GM19438 (cell line): ENCODE results near the gene PARPBP.
"Not testable (repeated sequence)": the region's sequence is repeated elsewhere in the genome, so short reads cannot be mapped to it uniquely, and the experiment has no call there.

ENCODE experiments used
- ATAC-seq: cut with Tn5 transposase; IDR thresholded peaks from one replicate; pipeline ENCODE4 v1.9.1; 2021; ENCODE audit warnings: low read depth; ENCODE audit not compliant: unreplicated experiment

The PARPBP gene, protein sequence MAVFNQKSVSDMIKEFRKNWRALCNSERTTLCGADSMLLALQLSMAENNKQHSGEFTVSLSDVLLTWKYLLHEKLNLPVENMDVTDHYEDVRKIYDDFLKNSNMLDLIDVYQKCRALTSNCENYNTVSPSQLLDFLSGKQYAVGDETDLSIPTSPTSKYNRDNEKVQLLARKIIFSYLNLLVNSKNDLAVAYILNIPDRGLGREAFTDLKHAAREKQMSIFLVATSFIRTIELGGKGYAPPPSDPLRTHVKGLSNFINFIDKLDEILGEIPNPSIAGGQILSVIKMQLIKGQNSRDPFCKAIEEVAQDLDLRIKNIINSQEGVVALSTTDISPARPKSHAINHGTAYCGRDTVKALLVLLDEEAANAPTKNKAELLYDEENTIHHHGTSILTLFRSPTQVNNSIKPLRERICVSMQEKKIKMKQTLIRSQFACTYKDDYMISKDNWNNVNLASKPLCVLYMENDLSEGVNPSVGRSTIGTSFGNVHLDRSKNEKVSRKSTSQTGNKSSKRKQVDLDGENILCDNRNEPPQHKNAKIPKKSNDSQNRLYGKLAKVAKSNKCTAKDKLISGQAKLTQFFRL

DNA sequence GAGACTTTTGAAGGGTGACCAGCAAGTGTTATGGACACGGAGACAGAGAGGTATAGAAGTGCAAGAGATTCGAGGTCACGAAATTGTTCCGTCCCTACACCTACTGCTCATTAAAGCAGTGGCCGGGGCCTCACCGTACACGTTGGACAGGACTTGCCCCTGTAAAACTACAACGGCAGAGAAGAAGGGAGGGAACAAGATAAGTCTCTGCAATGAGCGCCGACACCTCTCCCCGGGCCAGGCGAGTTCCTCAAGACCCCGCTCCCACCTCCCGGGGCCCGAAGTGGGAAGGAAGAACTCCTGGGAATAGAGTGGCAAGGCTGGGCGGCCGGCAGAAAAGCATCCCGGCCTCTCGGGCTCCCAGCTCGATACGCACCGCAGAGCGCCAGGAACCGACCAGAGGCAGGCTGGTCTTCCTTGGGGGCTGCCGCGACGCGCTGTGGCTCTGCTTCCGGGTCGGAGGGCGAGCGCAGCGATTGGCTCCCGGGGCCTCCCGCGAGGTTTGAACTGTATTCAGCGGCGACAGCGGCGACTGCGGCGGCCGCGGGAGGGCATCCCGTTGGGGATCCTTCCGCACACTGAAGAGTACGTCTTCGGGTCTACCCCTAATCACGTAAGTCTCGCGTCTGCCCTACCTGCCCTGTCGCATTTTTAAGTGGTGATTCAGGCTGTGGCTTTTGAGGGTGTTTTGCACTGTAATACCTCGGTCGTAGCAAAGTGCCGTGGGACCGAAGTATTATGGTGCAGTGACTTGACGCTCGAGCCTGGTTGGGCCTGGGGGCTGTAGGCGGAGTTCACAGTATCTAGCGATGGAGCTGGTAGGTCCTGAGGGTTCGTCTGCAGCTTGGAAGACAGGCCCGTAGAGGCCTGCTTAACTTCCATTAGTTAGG is at the start of gene PARPBP, which contains the start of gene NUP37:
TSS of gene PARPBP (plus strand) at position 510 of the 890 bp plus-strand sequence. CDS start 3,706 bp downstream, outside the sequence.
TSS of gene NUP37 (minus strand) at position 441 of the 890 bp plus-strand sequence. CDS start 1,596 bp downstream, outside the sequence.
- peak; percentile 98 for ATAC-seq

DNA sequence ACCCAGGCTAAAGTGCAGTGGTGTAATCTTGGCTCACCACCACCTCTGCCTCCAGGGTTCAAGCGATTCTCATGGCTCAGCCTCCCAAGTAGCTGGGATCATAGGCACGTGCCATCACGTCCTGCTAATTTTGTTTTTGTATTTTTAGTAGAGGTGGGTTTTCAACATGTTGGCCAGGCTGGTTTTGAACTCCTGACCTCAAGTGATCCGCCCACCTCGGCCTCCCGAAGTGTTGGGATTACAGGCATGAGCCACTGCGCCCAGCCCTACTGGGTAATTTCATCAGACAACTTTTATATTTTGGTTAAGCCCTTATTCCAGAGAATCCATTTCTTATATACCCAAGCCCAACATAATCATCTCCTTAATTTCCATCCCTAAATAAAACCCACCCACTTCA is 47.9 kb upstream of the PARPBP start:
- not testable (repeated sequence) for ATAC-seq

DNA sequence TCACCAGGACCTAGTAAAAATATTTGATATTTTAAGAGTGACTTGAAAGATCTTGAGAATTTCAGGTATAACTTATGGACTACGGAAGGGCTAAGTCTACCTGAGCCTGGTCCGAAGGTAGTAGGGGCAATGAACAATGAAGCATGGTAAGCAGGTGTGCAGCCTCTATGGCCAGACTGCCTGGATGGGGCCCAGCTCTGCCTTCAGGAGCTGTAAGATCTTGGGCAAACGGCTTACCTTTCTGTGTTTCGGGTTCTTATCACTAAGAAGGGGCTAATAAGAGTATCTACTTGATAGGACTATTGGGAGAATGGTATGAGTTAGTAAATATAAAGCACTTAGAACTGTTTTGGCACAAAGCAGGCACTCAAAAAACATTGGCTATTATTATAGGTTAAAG is 39.1 kb upstream of the PARPBP start:
- ATAC-seq, result no peak

DNA sequence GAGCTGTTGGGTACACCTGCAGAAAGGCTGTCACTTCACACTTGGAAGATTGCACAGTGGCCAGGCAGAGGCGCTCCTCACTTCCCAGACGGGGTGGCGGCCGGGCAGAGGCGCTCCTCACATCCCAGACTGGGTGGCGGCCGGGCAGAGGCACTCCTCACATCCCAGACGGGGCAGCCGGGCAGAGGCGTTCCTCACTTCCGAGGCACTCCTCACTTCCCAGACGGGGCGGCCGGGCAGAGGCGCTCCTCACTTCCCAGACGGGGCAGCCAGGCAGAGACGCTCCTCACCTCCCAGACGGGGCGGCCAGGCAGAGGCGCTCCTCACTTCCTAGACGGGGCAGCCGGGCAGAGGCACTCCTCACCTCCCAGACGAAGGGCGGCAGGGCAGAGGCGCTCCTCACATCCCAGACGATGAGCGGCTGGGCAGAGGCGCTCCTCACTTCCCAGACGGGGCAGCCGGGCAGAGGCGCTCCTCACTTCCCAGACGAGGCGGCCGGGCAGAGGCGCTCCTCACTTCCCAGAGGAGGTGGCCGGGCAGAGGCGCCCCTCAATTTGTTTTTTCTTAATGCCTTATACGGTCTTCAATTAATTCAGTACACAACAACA is 30.7 kb upstream of the PARPBP start:
- not testable (repeated sequence) for ATAC-seq

DNA sequence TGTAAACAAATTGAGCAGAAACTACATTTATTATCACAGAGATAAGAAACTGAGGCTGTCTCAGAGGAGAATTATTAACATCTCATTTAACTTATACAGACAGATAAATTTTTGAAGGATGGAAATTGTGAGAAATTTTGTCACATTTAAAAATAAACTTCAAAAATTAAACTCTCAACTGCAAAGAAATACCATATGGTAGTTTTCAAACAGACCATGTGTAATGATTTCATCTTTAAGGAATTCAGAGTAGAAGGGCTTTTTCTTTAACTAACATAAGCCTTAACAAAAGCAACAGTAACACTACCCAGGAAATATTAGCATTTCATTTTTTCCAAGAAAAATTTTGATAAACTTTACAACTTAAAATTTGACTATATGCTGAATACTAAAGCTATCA is 26.7 kb upstream of the PARPBP start:
- ATAC-seq, result no peak

DNA sequence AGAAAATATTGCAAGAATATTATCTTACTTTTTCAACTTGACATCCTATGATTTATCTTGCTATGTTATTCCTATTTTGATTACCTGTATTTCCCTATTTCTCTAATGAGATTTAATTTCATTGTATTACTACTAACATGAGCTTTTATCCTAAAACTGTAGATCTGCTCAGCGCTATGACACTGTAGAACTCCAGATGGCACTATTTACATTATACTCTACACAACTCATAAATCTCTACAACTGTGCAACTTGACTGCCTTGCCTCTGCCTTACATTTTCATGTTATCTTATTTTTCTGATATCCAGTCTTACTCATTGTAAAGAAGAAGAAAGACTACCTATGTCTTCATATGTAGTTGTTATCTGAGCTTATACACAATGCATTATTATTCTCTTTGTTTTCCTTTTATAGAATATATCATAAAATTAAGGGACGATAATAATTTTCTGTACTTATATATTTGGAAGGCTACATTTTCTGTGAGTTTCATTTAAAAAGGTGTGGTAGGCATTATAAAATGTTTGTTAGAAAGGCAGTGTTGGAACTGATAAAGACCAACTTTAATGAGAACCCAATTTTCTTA is 24.2 kb upstream of the PARPBP start:
- no peak for ATAC-seq

DNA sequence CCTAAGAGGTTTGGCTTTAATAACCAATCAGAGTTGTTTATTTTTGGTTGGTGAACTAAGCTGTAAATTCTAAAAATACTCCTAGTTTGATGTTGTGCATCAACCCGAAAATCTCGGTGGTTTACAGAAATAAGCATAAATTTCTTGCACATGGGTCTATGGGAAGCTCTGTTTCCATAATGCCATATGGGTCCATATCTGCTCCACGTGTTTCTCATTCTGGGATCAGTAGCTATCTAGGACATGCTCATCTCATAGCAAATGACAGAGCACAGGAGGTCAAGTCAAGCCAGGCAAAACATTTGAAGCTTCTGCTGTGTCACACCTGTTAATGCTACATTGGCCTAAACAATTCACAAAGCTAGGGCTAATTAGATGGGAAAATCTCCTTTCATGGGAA is 23.1 kb upstream of the PARPBP start:
- no peak for ATAC-seq

DNA sequence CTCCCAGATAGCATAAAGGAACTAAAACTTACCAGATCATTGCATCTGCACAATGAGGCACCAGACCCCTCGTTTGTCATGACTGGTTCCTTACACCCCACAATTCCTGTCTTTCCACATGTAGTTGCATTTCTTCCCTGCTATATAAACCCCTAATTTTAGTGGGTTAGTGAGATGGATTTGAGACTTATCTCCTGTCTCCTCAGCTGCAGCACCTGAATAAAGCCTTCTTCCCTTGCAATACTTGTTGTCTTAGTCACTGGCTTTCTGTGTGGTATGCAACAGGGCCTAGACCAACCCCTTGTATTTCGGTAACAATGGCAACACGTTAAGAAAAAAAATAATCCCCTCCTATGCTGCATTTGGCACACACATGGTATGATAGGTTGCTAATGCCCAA is 13.1 kb upstream of the PARPBP start:
- no peak for ATAC-seq

DNA sequence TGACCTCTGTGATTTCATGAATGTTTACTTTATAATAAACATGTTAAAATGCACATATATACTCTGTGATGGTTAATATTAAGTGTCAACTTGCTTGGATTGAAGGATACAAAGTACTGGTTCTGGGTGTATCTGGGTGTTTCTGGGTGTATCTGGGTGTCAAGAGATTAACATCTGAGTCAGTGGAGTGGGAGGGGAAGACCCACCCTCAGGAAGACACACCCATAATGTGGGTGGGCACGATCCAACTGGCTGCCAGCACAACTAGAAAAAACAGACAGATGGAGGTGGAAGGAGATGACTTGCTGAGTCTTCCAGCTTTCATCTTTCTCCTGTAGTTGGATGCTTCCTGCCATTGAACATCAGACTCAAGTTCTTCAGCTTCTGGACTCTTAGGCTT is 12.0 kb upstream of the PARPBP start:
- no peak for ATAC-seq

DNA sequence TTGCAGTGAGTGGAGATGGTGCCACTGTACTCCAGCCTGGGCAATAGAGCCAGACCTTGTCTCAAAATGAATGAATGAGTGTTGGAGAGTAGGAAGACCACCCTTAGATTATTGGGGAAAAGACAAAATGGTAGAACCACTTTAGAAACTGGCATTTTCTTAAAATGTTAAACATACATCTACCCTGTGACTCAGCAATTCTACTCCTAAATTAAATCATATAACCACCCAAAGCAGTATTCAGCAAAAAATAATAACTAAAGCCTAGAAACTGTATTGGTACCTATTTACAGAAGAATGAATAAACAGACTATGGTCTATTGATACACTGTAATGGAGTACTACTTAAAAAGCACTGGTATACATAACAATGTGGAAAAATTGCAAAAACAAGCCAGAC is 9.2 kb upstream of the PARPBP start:
- no peak for ATAC-seq

DNA sequence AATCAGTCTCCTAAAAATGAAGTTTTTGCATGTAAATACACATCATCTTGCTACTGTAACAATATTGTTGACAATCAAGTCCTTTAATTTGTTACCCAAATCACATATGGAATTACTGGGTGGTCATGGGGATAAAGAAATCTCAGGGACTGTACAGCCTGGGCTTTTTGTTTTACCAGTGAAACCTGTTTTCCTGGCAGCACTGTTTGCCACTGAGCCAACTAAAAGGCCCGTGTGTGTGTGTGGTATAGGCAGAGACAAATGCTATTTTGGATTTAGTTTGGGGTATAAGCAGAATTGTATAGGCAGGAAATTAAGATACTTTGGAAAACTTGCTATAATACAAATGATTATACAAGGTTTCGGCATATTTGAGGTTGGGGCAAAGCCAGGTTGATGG is 5.8 kb upstream of the PARPBP start:
- ATAC-seq, result no peak

DNA sequence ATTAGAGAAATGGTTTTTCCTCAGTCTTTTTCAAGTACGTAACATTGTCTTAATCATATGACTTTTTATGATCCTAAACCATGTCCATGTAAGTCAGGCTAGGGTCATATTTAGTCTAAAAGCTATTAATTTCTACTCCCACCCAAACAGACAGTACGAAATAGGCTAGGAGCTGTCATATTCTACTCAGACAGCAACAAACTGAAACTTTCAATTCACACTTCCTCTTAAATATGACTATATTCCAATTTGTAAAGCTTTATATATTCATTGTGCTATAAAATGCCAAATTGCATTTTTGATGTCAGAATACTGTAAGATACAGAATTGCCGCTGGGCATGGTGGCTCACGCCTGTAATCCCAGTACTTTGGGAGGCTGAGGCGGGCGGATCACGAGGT is 3.6 kb upstream of the PARPBP start:
- ATAC-seq, result no peak

DNA sequence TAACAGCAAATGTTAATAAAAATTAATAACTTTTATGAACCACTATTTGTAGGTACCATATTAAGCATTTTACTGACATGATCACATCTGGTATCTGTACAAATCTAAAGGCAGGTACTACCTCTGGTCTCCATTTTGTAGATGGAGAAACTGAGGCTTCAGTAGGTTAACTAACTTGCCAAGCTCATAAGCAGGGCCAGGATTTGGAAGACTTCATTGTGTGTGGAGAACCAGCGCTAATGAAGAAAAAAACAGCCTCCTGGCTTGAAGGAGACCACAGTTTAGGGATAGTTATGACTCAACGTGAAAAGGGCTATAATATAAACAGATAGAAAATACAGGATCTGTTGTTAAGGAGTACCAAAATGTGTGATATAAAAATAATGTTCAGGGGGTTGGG is 1.1 kb upstream of the PARPBP start:
- no peak for ATAC-seq

DNA sequence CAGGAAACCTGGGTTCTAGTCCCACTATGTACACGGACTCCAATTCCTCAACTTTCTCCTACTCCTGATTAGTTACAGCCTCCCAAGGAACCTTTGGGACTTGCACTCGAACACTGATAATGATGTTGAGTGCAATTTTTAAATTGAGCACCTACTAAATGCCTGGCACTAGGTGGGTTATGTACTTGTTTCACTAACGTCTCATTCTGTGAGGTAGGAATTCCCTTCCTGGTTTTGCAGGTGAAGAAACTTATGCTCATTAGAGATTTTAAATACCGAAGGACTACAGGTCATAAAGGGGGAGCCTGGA is 536 bp downstream of the PARPBP start:
- ATAC-seq, result no peak

DNA sequence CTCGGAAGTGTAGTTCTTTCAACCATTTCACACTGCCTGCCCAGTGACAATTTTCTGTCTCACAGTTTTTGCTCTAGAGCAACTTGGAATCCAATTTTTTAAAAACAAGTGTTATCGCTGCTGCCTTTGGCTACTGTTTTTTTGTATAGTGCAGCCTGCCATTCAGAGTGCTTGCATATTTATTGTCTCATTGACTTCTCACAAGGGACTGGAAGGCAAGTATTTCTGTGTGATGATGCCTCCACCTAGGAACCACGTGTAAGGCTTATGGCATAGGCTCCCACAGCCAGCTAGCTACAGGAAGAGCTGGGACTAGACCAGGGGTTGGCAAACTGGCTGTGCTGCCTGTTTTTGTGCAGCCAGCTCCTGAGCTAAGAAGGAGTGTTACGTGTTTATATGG is 903 bp downstream of the PARPBP start:
- ATAC-seq, result no peak

DNA sequence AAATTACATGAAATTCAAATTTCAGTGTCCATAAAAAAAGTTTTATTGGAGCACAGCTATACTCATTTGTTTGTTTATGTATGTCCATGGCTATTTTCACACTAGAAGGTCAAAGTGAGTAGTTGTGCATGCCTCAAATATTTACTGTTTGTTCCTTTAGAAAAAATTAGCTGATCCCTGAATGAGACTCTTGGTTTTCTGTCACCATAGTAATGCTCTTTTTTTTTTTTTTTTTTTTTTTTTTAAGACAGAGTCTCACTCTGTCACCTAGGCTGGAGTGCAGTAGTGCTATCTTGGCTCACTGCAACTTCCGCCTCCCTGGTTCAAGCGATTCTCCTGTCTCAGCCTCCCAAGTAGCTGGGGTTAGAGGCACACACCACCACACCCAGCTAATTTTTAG is 1.3 kb downstream of the PARPBP start:
- not testable (repeated sequence) for ATAC-seq

DNA sequence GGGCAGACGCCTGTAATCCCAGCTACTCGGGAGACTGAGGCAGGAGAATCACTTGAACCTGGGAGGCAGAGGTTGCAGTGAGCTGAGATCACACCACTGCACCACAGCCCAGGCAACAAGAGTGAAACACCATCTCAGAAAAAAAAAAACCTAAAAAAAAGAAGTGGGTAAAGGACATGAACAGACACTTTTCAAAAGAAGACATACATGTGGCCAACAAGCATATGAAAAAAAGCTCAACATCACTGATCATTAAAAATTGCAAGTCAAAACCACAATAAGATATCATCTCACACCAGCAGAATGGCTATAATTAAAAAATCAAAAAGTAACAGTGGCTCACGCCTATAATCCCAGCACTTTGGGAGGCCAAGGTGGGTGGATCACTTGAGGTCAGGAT is 10.7 kb downstream of the PARPBP start:
- ATAC-seq, result not testable (repeated sequence)

DNA sequence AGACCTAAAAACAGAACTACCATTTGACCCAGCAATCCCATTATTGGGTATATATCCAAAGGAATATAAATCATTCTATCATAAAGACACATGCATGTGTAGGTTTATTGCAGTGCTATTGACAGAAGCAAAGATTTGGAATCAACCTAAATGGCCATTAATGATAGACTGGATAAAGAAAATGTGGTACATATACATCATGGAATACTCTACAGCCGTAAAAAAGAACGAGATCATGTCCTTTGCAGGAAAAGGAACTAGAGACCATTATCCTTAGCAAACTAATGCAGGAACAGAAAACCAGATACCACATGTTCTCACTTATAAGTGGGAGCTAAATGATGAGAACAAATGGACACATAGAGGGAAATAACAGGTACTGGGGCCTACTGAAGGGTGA is 11.5 kb downstream of the PARPBP start:
- ATAC-seq, result not testable (repeated sequence)

DNA sequence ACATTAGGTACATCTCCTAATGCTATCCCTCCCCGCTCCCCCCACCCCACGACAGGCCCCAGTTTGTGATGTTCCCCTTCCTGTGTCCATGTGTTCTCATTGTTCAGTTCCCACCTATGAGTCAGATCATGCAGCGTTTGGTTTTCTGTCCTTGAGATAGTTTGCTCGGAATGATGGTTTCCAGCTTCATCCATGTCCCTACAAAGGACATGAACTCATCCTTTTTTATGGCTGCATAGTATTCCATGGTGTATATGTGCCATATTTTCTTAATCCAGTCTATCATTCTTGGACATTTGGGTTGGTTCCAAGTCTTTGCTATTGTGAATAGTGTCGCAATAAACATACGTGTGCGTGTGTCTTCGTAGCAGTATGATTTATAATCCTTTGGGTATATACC is 17.6 kb downstream of the PARPBP start:
- not testable (repeated sequence) for ATAC-seq

DNA sequence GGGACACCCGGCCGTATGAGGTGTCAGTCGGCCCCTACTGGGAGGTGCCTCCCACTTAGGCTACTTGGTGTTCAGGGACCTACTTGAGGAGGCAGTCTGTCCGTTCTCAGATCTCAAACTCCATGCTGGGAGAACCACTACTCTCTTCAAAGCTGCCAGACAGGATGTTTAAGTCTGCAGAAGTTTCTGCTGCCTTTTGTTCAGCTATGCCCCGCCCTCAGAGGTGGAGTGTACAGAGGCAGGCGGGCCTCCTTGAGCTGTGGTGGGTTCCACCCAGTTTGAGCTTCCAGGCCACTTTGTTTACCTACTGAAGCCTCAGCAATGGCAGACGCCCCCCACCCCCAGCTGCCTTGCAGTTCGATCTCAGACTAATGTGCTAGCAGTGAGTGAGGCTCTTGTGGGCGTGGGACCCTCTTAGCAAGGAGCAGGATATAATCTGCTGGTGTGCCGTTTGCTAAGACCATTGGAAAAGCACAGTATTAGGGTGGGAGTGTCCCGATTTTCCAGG is 22.9 kb downstream of the PARPBP start:
- ATAC-seq, result not testable (repeated sequence)
